Measurements from ENCODE around the gene CYBB.

CYBB gene

DNA sequence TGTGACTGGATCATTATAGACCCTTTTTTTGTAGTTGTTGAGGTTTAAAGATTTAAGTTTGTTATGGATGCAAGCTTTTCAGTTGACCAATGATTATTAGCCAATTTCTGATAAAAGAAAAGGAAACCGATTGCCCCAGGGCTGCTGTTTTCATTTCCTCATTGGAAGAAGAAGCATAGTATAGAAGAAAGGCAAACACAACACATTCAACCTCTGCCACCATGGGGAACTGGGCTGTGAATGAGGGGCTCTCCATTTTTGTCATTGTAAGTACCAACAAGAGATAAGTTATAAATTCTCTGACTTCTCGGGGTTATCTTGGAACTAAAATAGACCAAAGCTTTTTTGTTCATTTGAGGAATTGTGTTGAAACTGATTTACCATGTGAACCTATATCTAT is at the start of gene CYBB:
Gene CYBB, plus strand, starts transcription at position 203 of the 400 bp plus-strand sequence. Its CDS starts 19 bp downstream, at position 222.
- Histone ChIP-seq H3K4me3 (no peak within 1 kb of the TSS), H3K4me1 (no peaks in the 10 kb centered on the region), H3K36me3 (no peaks in the 10 kb centered on the region), H3K27me3 (no peaks in the 10 kb centered on the region), H3K9me3 (no peaks in the 10 kb centered on the region), H3K27ac (no peak within 1 kb of the TSS)
- intact Hi-C loops (cut with DNase I; ENCODE audit: low total_unique reads), result no loop called here
- TF ChIP-seq, protein P1, sequence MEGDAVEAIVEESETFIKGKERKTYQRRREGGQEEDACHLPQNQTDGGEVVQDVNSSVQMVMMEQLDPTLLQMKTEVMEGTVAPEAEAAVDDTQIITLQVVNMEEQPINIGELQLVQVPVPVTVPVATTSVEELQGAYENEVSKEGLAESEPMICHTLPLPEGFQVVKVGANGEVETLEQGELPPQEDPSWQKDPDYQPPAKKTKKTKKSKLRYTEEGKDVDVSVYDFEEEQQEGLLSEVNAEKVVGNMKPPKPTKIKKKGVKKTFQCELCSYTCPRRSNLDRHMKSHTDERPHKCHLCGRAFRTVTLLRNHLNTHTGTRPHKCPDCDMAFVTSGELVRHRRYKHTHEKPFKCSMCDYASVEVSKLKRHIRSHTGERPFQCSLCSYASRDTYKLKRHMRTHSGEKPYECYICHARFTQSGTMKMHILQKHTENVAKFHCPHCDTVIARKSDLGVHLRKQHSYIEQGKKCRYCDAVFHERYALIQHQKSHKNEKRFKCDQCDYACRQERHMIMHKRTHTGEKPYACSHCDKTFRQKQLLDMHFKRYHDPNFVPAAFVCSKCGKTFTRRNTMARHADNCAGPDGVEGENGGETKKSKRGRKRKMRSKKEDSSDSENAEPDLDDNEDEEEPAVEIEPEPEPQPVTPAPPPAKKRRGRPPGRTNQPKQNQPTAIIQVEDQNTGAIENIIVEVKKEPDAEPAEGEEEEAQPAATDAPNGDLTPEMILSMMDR (IDR thresholded peaks at IDR 0.05), result no peak
- no peak for DNase-seq

DNA sequence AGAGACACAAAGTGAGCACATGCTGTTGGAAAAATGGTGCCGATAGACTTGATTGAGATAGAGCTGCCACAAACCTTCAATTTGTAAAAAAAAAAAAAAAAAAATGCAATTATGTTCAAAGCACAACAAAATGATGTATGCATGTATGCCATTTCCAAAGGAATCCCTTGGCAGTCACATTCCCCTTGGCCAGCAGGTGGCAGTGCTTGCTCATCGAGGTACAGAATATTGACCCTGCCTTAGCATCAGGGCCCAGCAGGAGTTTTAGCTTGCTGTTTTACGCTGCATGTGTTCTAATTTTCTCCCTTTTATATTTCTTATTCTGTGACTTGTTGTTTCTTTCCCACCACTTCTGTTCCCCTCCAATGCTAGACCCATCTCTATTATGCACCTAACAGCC is 34.5 kb upstream of the CYBB start:
- peak; percentile 56 to 73 for DNase-seq
- Histone ChIP-seq H3K27me3 (no peaks in the 10 kb centered on the region), H3K4me1 (no peaks in the 10 kb centered on the region), H3K36me3 (no peaks in the 10 kb centered on the region), H3K4me3 (no peak overlapping the region), H3K9me3 (no peaks in the 10 kb centered on the region), H3K27ac (no peak overlapping the region)
- intact Hi-C loops (cut with DNase I; ENCODE audit: low total_unique reads), result loop anchor here (10.0 kb wide), 1 partner anchor 419 kb away; no protein-coding TSS in a partner anchor
- TF ChIP-seq, protein P1 (IDR thresholded peaks at IDR 0.05), result peak; percentile 63

DNA sequence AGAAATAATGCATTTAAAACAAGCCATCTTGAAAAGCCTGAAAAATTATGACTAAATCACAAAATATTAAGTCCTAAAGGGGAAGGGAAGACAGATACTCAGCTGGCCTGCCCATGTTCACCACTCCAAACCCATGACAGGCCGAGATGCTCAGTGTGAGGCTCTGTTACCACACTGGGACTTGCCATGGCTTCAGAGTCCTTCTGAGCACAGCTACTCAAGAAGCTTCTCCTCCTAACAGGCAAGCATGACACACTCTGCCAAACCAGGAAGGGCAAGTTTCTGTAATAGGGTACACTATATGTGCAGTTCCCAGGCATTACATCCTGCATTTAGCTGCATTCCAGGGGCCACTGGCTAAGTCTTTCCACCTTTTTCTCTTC is 34.0 kb upstream of the CYBB start:
- intact Hi-C loops (cut with DNase I; ENCODE audit: low total_unique reads), result loop anchor here (10.0 kb wide), 1 partner anchor 419 kb away; no protein-coding TSS in a partner anchor
- no peaks in the 10 kb centered on the region for H3K4me1 ChIP-seq
- H3K36me3 ChIP-seq, result no peaks in the 10 kb centered on the region
- H3K27ac ChIP-seq, result no peak overlapping the region
- no peaks in the 10 kb centered on the region for H3K9me3 ChIP-seq
- TF ChIP-seq, protein P1 (IDR thresholded peaks at IDR 0.05), result no peak
- DNase-seq, result no peak
- no peaks in the 10 kb centered on the region for H3K27me3 ChIP-seq
- no peak overlapping the region for H3K4me3 ChIP-seq

DNA sequence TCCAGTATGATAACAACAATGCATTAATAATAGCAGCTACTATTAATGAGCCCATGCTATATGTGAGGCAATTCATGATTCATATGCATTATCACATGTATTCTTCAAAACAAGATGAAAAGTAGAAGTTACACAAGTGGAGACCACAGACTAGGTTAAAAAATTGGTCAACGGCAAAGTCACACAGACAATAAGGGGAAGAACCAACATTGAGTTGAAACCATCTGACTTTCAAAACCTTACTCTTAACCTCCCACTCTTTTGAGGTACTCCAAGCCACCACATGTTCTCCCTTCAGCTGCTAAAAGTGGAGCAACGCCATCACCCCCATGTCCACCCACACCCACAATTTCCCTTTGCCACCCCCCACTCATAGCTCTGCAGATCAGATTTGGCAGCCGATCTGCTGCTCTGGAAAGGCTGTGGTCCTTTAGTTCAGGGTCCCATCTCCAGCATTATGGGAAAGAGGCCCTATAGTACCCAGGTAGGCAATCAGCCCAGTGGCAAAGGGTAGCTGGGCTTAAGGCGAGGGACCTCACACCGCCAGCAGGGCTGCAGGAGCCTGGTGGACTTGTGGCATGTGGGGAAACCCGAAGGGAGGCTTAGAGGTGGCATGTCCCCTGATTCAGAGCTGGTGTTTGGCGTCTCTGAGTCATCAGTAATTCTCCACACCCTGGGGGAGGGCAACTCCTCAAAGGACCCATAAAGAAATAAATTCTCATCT is 33.5 kb upstream of the CYBB start:
- no peak for DNase-seq
- Histone ChIP-seq H3K9me3 (no peaks in the 10 kb centered on the region), H3K4me1 (no peaks in the 10 kb centered on the region), H3K27ac (no peak overlapping the region), H3K36me3 (no peaks in the 10 kb centered on the region), H3K4me3 (no peak overlapping the region), H3K27me3 (no peaks in the 10 kb centered on the region)
- TF ChIP-seq, protein P1 (IDR thresholded peaks at IDR 0.05), result no peak
- intact Hi-C loops (cut with DNase I; ENCODE audit: low total_unique reads), result loop anchor here (10.0 kb wide), 1 partner anchor 418 kb away; no protein-coding TSS in a partner anchor

DNA sequence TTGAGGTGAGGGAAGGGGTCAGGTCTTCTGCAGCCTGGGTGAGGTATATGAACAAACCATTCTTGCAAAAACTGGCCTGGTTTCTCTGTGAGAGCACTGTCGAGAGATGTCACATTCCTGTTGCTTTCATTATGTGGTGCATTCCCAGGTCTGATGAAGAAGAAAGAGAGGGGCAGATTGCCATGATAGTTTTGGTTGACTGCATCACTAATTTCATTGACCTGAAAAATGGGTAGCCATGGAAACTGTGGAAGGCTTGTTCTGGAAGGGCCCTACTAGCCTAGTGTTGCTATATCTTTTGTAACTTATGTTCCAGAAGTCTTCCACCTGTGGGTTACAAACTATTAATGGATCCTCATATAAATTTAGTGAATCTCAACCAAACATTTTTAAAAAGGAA is 32.9 kb upstream of the CYBB start:
- no peak for DNase-seq
- TF ChIP-seq, protein P1 (IDR thresholded peaks at IDR 0.05), result no peak
- H3K36me3 ChIP-seq, result no peaks in the 10 kb centered on the region
- H3K9me3 ChIP-seq, result no peaks in the 10 kb centered on the region
- H3K27me3 ChIP-seq, result no peaks in the 10 kb centered on the region
- H3K4me3 ChIP-seq, result no peak overlapping the region
- intact Hi-C loops (cut with DNase I; ENCODE audit: low total_unique reads), result loop anchor here (10.0 kb wide), 1 partner anchor 418 kb away; no protein-coding TSS in a partner anchor
- no peaks in the 10 kb centered on the region for H3K4me1 ChIP-seq
- H3K27ac ChIP-seq, result no peak overlapping the region
